H1 (cell line): ENCODE results near the gene DBH. TPM values are rescaled to one million over a fixed set of nuclear protein-coding genes. Genes with fewer than 3 reads are reported as not detected.

Source experiments
- CTCF ChIA-PET: fragments of 300-600 bp; sonication (Branson Sonifier 250); formaldehyde crosslinking; loops from one replicate; lab custom pipeline; 2021; ENCODE audit not compliant: partially characterized antibody; lab: Charles Lee
- POLR2A ChIA-PET: fragments of 300-600 bp; sonication (Branson Sonifier 250); formaldehyde crosslinking; loops from one replicate; lab custom pipeline; 2021; ENCODE audit warnings: inconsistent platforms; ENCODE audit not compliant: partially characterized antibody; lab: Charles Lee
- DNase-seq, 2 experiments: peaks; one replicate each; pipeline versions ENCODE4 v3.0.0 to v3.0.0-alpha.2; 2010 to 2022; ENCODE audit warnings: low spot score in 2 of 2, low read depth in 1 of 2, mixed read lengths in 1 of 2
- FAIRE-seq: peaks from 2 replicates; lab custom pipeline; 2011; peaks lifted over from hg19 to GRCh38; lab: Jason Lieb, UNC
- H2AFZ ChIP-seq: 2 replicates; pipeline ENCODE4 v1.8.1; 2012; ENCODE audit warnings: low read length, inconsistent platforms
- H2AK5ac ChIP-seq: 2 replicates; pipeline ENCODE4 v1.6.1; 2013; ENCODE audit warnings: low read depth, low read length
- H2BK120ac ChIP-seq: replicated peaks from 2 replicates; pipeline ENCODE3; 2013; ENCODE audit warnings: low read depth, low read length, inconsistent platforms
- H2BK12ac ChIP-seq: 2 replicates; pipeline ENCODE4 v1.6.1; 2013; ENCODE audit warnings: low read depth, low read length
- H2BK15ac ChIP-seq: 2 replicates; pipeline ENCODE4 v1.6.1; 2013; ENCODE audit warnings: low read length
- H2BK20ac ChIP-seq: 2 replicates; pipeline ENCODE4 v1.6.1; 2013; ENCODE audit warnings: low read length
- H2BK5ac ChIP-seq: 2 replicates; pipeline ENCODE4 v1.6.1; 2013; ENCODE audit warnings: low read depth, low read length
- H3K14ac ChIP-seq: 2 replicates; pipeline ENCODE4 v1.6.1; 2013; ENCODE audit warnings: inconsistent platforms; ENCODE audit not compliant: insufficient read length
- H3K18ac ChIP-seq: 2 replicates; pipeline ENCODE4 v1.6.1; 2013; ENCODE audit warnings: low read length; ENCODE audit errors: extremely low read depth
- H3K23ac ChIP-seq: 2 replicates; pipeline ENCODE4 v1.6.1; 2013; ENCODE audit warnings: inconsistent platforms; ENCODE audit not compliant: insufficient read length
- H3K23me2 ChIP-seq: 2 replicates; pipeline ENCODE4 v1.6.1; 2013; ENCODE audit warnings: low read depth, low read length
- H3K27ac ChIP-seq: 2 replicates; pipeline ENCODE4 v1.6.1; 2011; ENCODE audit warnings: low read depth, low read length, inconsistent platforms
- H3K27me3 ChIP-seq, 4 experiments: replicated peaks in 1 of 4; 1 replicate in 1 of 4; 2 replicates in 3 of 4; pipeline versions ENCODE4 v1.6.1 to v1.8.1; 2011 to 2013; ENCODE audit warnings: low read length in 3 of 4, mild to moderate bottlenecking in 3 of 4, inconsistent platforms in 2 of 4, mixed read lengths in 2 of 4, moderate library complexity in 1 of 4; ENCODE audit not compliant: control insufficient read depth in 3 of 4, insufficient read depth in 3 of 4; ENCODE audit errors: extremely low read depth in 1 of 4
- H3K36me3 ChIP-seq, 4 experiments: 2 replicates each; pipeline versions ENCODE4 v1.6.1 to v1.8.1; 2011 to 2013; ENCODE audit warnings: mild to moderate bottlenecking in 4 of 4, low read length in 3 of 4, moderate library complexity in 2 of 4, control low read depth in 1 of 4, inconsistent platforms in 1 of 4; ENCODE audit not compliant: insufficient read depth in 4 of 4, control insufficient read depth in 2 of 4
- H3K4ac ChIP-seq: replicated peaks from 2 replicates; pipeline ENCODE3; 2013; ENCODE audit warnings: low read length, low read depth, mixed read lengths, inconsistent platforms; ENCODE audit not compliant: insufficient read length
- H3K4me1 ChIP-seq, 4 experiments: replicated peaks in 1 of 4; 1 replicate in 1 of 4; 2 replicates in 3 of 4; pipeline versions ENCODE4 v1.6.1 to v1.8.1; 2011 to 2013; ENCODE audit warnings: low read length in 3 of 4, inconsistent platforms in 2 of 4, mixed read lengths in 1 of 4; ENCODE audit not compliant: insufficient read depth in 4 of 4, control insufficient read depth in 3 of 4
- H3K4me2 ChIP-seq, 2 experiments: 2 replicates each; pipeline versions ENCODE4 v1.6.1 to v1.8.1; 2011 to 2013; ENCODE audit warnings: low read depth in 2 of 2, low read length in 2 of 2, control low read depth in 1 of 2, inconsistent platforms in 1 of 2, mild to moderate bottlenecking in 1 of 2; ENCODE audit not compliant: insufficient read depth in 1 of 2
- H3K4me3 ChIP-seq, 4 experiments: fragments of 200-600, 300-600 bp in 1 of 4; sonication (generic), shearing (Covaris generic), sonication (Bioruptor Twin) in 1 of 4; 2 replicates each; pipeline versions ENCODE4 v1.5.1 to v1.8.1; 2011 to 2016; ENCODE audit warnings: low read length in 4 of 4, low read depth in 3 of 4, control low read depth in 2 of 4, inconsistent platforms in 2 of 4, mild to moderate bottlenecking in 2 of 4, mixed read lengths in 1 of 4, moderate library complexity in 1 of 4; ENCODE audit not compliant: insufficient read depth in 2 of 4; ENCODE audit errors: extremely low read depth in 1 of 4
- H3K56ac ChIP-seq: replicated peaks from 2 replicates; pipeline ENCODE3; 2013; ENCODE audit warnings: low read depth, mild to moderate bottlenecking, mixed read lengths, low read length, inconsistent platforms; ENCODE audit not compliant: insufficient read length
- H3K79me1 ChIP-seq: 2 replicates; pipeline ENCODE4 v1.6.1; 2013; ENCODE audit warnings: low read depth, low read length, control low read depth
- H3K79me2 ChIP-seq, 2 experiments: 2 replicates each; pipeline versions ENCODE4 v1.6.1 to v1.8.1; 2012 to 2013; ENCODE audit warnings: low read length in 2 of 2, mild to moderate bottlenecking in 2 of 2, inconsistent platforms in 1 of 2; ENCODE audit not compliant: insufficient read depth in 2 of 2, control insufficient read depth in 1 of 2
- H3K9ac ChIP-seq, 4 experiments: replicated peaks in 1 of 4; 1 replicate in 1 of 4; 2 replicates in 3 of 4; pipeline versions ENCODE4 v1.6.1 to v1.8.1; 2011 to 2013; ENCODE audit warnings: low read depth in 3 of 4, low read length in 3 of 4, control low read depth in 2 of 4, mild to moderate bottlenecking in 2 of 4, moderate library complexity in 2 of 4, inconsistent platforms in 1 of 4; ENCODE audit errors: extremely low read depth in 1 of 4
- H3K9me3 ChIP-seq, 2 experiments: 2 replicates each; pipeline versions ENCODE4 v1.6.1 to v1.8.1; 2012 to 2013; ENCODE audit warnings: mild to moderate bottlenecking in 2 of 2, moderate library complexity in 2 of 2, control low read depth in 1 of 2, inconsistent platforms in 1 of 2, low read depth in 1 of 2, low read length in 1 of 2, mixed read lengths in 1 of 2; ENCODE audit not compliant: insufficient read depth in 2 of 2
- H4K20me1 ChIP-seq, 2 experiments: replicated peaks in 1 of 2; 2 replicates each; pipeline versions ENCODE3 to v1.8.1; 2011 to 2013; ENCODE audit warnings: inconsistent platforms in 2 of 2, low read length in 2 of 2, mild to moderate bottlenecking in 1 of 2; ENCODE audit not compliant: insufficient read depth in 2 of 2, control insufficient read depth in 1 of 2
- H4K5ac ChIP-seq: 2 replicates; pipeline ENCODE4 v1.6.1; 2013; ENCODE audit warnings: low read length, low read depth, mixed read lengths, inconsistent platforms; ENCODE audit not compliant: insufficient read length
- H4K8ac ChIP-seq: 2 replicates; pipeline ENCODE4 v1.8.0; 2013; ENCODE audit warnings: mild to moderate bottlenecking, moderate library complexity, low read length, inconsistent platforms; ENCODE audit not compliant: insufficient read depth; ENCODE audit errors: extremely low read depth
- H4K91ac ChIP-seq: replicated peaks from 2 replicates; pipeline ENCODE3; 2013; ENCODE audit warnings: low read length, mixed read lengths, inconsistent platforms; ENCODE audit not compliant: insufficient read length
- BCL11A ChIP-seq, 2 experiments: IDR thresholded peaks; one replicate each; pipeline ENCODE4 v1.6.1; 2011; ENCODE audit warnings: low read depth in 2 of 2, low read length in 2 of 2, mild to moderate bottlenecking in 2 of 2
- EZH2 ChIP-seq: fragments of 200-600 bp; sonication (generic); IDR thresholded peaks from 2 replicates; pipeline ENCODE4 v1.7.1; 2012; ENCODE audit warnings: low read depth, mild to moderate bottlenecking, moderate library complexity, low read length, inconsistent platforms; ENCODE audit not compliant: severe bottlenecking
- RBBP5 ChIP-seq: IDR thresholded peaks from 2 replicates; pipeline ENCODE4 v1.7.1; 2012; ENCODE audit warnings: low read depth, mild to moderate bottlenecking, inconsistent platforms, low read length, moderate library complexity, borderline replicate concordance
- SP4 ChIP-seq: IDR thresholded peaks from 2 replicates; pipeline ENCODE4 v1.6.1; 2012; ENCODE audit warnings: low read length, inconsistent platforms
- SRF ChIP-seq: IDR thresholded peaks from 2 replicates; pipeline ENCODE4 v1.6.1; 2011; ENCODE audit warnings: mild to moderate bottlenecking, low read depth, low read length, moderate library complexity
- TAF1 ChIP-seq: IDR thresholded peaks from 2 replicates; pipeline ENCODE4 v1.6.1; 2011; ENCODE audit warnings: mild to moderate bottlenecking, low read depth, low read length
- ZNF274 ChIP-seq: IDR thresholded peaks from 2 replicates; pipeline ENCODE4 v1.7.0; 2012; ENCODE audit warnings: low read length, borderline replicate concordance; ENCODE audit errors: extremely low read depth
- WGBS, 2 experiments: shearing (Covaris generic) in 1 of 2; methylation state at CpG; one replicate each; pipeline versions ENCODE4 v1.1.6 to v1.1.7; 2013 to 2015; ENCODE audit warnings: low lambda C conversion rate in 2 of 2, mixed read lengths in 2 of 2, inconsistent platforms in 1 of 2, low coverage in 1 of 2, missing lambda C conversion rate in 1 of 2; ENCODE audit not compliant: insufficient replicate concordance in 2 of 2, insufficient coverage in 1 of 2, insufficient read length in 1 of 2; ENCODE audit errors: extremely low coverage in 1 of 2, missing lambda C conversion rate in 1 of 2; 5-methylcytosine and 5-hydroxymethylcytosine counted together
- polyA plus RNA-seq, 7 experiments: library from polyadenylated mRNA; depleted of rRNA in 3 of 7; stranded (reverse) in 5 of 7; unstranded in 2 of 7; fragments of >200 nt in 5 of 7; fragments of 200-250 nt in 2 of 7; gene quantifications; 1 replicate in 5 of 7; 2 replicates in 1 of 7; 4 replicates in 1 of 7; pipeline versions ENCODE4 v1.2.1 to v1.2.3, GENCODE V29; 2011 to 2013; ENCODE audit warnings: missing spikeins in 2 of 7, mixed read lengths in 2 of 7
- total RNA-seq: library from RNA; stranded (reverse); fragmentation: NEBNext Ultra II Directional; extraction: Animal tissue kit (Norgen Biotek cat#: 25700); gene quantifications from 2 replicates; pipeline ENCODE4 v1.2.1, GENCODE V29; 2021
- TF ChIP-seq, protein P1 (sequence below): IDR thresholded peaks from 2 replicates; pipeline ENCODE4 v1.6.1; 2012; ENCODE audit warnings: inconsistent platforms

The DBH gene
- total and polyA plus RNA-seq, 2 of the 8 experiments (the other 6 are each of a cell fraction or from before 2014, with no cell fraction given): 0.18 TPM; not detected in 1

DNA sequence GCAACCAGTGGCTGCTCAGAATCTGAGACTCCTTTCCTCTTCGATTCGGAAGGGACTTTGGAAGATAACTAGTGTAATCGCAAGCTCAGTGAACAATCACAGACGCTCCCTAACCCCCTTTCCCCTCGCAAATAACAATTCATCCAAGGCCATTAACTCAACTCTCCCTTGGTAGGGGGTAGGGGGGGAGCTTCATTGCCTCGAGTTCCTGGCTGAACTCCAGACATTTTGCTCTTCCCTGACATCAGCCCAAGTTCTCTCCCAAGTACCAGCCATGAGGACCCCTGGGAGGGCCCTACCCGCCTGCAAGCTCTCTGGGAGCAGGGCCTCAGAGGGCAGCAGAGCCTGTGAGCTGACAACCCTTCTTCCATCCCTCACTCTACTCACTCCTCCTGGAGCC, 35.4 kb upstream of the DBH start:
- H3K23ac ChIP-seq: no peak overlapping the region
- H4K8ac ChIP-seq: no peak overlapping the region
- ChIA-PET CTCF (interaction anchor here (0.7 to 6.7 kb wide), 10 partner anchors 9 to 168 kb away, joined by 3 to 79 read pairs (median 4); partner anchors contain the start of gene ADAMTSL2), POLR2A (interaction anchor here (1.1 to 1.4 kb wide), 2 partner anchors 11 to 12 kb away, joined by 3 to 4 read pairs; no protein-coding TSS in a partner anchor)
- no peak overlapping the region for H2BK12ac ChIP-seq
- no peak overlapping the region for H2AFZ ChIP-seq
- H3K9me3 ChIP-seq: peaks cover 15 to 18% of the 10 kb centered on the region in 2 experiments
- FAIRE-seq: no peak
- H3K14ac ChIP-seq: no peak overlapping the region
- no peak overlapping the region for H4K91ac ChIP-seq
- no peak overlapping the region for H4K5ac ChIP-seq
- H3K18ac ChIP-seq: no peak overlapping the region
- no peak overlapping the region for H2BK120ac ChIP-seq
- WGBS, 2 experiments: 76% methylated on average over 7 of the region's 7 CpGs; no CpG with 5 or more reads in 1 of the 2 experiments
- H3K56ac ChIP-seq: no peak overlapping the region
- peaks cover 0 to 8% of the 10 kb centered on the region in 2 experiments for H4K20me1 ChIP-seq
- peaks cover 0 to 3% (median 0%) of the 10 kb centered on the region in 4 experiments; a peak in 1 of 8 replicates for H3K36me3 ChIP-seq
- no peak overlapping the region for H2BK15ac ChIP-seq
- H2BK5ac ChIP-seq: no peak overlapping the region
- H3K23me2 ChIP-seq: peaks cover 4% of the 10 kb centered on the region; the same call in 1 of the 2 replicates
- no peak overlapping the region for H2BK20ac ChIP-seq
- H3K9ac ChIP-seq: no peak overlapping the region
- no peak overlapping the region for H2AK5ac ChIP-seq
- no peak overlapping the region for H3K4ac ChIP-seq
- no peaks in the 10 kb centered on the region; a peak in 1 of 7 replicates for H3K27me3 ChIP-seq
- no peak overlapping the region for H3K4me3 ChIP-seq
- H3K79me2 ChIP-seq: no peaks in the 10 kb centered on the region
- TF ChIP-seq ZNF274 (no peak), RBBP5 (no peak), BCL11A (IDR thresholded peaks at IDR 0.05; ENCODE audit: low read depth in 2 of 2, low read length in 2 of 2) (no peak), TAF1 (no peak), SRF (no peak), SP4 (no peak), EZH2 (no peak)
- TF ChIP-seq, protein P1, sequence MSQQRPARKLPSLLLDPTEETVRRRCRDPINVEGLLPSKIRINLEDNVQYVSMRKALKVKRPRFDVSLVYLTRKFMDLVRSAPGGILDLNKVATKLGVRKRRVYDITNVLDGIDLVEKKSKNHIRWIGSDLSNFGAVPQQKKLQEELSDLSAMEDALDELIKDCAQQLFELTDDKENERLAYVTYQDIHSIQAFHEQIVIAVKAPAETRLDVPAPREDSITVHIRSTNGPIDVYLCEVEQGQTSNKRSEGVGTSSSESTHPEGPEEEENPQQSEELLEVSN: no peak
- no peak overlapping the region for H3K4me2 ChIP-seq
- peaks cover 3% of the 10 kb centered on the region for H3K79me1 ChIP-seq
- H3K27ac ChIP-seq: no peak overlapping the region
- peaks cover 0 to 4% (median 2%) of the 10 kb centered on the region in 4 experiments; a peak in 3 of 7 replicates for H3K4me1 ChIP-seq
- no peak for DNase-seq
